HG03575 (cell line): Measurements from ENCODE around the gene SLC35E2B.

Experiments
- ATAC-seq: cut with Tn5 transposase; IDR thresholded peaks from one replicate; pipeline ENCODE4 v1.9.1; 2021; ENCODE audit not compliant: unreplicated experiment, insufficient number of reproducible peaks, low FRiP score; ENCODE audit errors: extremely low read depth

Gene SLC35E2B

DNA sequence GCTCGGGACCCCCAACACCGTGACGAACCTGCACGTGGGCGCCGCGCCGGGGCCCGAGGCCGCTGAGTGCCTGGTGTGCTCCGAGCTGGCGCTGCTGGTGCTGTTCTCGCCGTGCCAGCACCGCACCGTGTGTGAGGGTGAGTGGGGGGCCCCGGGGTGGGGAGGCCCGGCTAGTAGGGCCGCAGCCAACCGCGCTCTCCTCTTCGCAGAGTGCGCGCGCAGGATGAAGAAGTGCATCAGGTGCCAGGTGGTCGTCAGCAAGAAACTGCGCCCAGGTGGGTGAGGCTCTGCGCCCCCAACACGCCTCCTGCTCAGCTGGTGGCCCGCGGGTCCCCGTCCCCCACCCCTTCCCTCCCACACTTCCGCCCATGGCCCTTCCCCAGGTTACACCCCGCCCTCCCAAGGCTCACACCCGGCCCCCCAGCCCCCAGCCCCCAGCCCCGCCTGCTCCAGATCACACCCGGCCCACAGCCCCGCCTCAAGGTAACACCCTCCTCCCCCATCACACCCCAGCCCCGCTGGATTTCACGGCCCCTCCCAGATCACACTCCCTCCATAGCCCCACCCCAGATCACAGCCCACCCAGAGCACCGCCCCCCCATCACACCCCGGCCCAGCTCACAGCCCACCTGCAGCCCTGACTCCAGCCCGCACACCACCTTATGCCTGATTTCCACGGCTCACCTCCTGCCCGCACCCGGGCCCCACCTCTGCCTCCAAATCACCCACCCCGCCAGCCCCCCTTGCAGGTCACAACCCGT, 63.0 kb downstream of the SLC35E2B start:
- ATAC-seq: no peak

DNA sequence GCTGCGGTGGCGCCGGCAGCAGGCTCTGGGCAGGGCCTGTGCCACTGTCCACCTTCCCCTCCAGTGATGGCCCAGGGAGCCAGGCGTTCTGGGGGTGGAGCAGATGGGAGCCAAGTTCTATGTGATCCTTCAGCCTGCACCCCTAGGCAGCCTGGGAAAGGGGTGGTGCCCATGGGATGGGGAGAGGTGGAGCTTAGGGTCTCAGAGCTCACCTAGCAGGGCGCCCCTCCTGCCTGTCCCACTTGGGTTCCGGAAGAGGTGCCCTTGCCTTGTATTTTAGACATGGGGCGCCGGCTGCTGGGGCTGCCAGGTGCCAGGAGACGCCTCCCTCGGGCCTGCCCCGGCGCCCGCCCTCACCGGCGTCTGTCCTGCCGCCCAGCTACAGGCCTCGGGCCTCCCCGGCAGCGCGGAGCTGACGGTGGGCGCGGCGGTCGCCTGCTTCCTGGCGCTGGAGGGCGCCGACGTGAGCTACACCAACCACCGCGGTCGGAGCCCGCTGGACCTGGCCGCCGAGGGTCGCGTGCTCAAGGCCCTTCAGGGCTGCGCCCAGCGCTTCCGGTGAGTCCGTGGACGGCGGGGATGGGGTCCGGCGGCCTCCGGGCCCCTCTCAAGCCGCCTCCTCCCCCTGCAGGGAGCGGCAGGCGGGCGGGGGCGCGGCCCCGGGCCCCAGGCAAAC, 63.7 kb downstream of the SLC35E2B start:
- no peak for ATAC-seq

DNA sequence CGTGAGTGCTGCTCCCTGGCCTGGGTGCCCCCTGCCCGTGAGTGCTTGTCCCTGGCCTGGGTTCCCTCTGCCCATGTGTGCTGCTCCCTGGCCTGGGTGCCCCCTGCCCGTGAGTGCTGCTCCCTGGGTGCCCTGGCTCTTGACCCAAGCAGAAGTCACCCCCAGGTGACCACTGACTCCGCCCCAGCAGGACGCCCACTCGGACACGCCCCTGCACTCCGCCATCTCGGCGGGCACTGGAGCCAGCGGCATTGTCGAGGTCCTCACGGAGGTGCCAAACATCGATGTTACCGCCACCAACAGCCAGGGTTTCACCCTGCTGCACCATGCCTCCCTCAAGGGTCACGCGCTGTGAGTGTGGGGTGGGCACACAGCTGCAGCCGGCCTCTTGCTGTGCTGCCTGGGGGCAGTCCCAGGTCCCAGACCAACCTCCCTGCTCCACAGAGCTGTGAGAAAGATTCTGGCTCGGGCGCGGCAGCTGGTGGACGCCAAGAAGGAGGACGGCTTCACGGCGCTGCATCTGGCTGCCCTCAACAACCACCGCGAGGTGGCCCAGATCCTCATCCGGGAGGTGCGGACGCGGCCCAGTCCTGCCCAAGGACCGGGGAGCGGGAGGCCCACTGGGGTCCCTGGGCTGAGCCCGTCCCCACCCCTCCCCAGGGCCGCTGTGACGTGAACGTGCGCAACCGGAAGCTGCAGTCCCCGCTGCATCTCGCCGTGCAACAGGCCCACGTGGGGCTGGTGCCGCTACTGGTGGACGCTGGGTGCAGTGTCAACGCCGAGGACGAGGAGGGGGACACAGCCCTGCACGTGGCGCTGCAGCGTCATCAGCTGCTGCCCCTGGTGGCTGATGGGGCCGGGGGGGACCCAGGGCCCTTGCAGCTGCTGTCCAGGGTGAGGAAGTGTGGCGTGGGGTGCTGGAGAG, 64.5 kb downstream of the SLC35E2B start:
- no peak for ATAC-seq

DNA sequence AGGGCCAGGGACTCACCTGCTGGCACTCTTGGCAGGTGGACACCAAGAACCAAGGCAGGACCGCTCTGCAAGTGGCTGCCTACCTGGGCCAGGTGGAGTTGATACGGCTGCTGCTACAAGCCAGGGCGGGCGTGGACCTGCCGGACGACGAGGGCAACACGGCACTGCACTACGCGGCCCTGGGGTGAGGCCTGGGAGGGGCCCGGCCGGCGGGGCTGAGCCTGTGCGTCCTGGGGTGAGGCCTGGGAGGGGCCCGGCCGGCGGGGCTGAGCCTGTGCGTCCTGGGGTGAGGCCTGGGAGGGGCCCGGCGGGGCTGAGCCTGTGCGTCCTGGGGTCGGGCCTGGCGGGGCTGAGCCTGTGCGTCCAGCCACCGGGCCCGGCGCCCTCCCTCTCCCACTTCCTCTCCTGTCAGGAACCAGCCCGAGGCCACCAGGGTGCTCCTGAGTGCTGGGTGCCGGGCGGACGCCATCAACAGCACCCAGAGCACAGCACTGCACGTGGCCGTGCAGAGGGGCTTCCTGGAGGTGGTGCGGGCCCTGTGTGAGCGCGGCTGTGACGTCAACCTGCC, 65.2 kb downstream of the SLC35E2B start:
- no peak for ATAC-seq

DNA sequence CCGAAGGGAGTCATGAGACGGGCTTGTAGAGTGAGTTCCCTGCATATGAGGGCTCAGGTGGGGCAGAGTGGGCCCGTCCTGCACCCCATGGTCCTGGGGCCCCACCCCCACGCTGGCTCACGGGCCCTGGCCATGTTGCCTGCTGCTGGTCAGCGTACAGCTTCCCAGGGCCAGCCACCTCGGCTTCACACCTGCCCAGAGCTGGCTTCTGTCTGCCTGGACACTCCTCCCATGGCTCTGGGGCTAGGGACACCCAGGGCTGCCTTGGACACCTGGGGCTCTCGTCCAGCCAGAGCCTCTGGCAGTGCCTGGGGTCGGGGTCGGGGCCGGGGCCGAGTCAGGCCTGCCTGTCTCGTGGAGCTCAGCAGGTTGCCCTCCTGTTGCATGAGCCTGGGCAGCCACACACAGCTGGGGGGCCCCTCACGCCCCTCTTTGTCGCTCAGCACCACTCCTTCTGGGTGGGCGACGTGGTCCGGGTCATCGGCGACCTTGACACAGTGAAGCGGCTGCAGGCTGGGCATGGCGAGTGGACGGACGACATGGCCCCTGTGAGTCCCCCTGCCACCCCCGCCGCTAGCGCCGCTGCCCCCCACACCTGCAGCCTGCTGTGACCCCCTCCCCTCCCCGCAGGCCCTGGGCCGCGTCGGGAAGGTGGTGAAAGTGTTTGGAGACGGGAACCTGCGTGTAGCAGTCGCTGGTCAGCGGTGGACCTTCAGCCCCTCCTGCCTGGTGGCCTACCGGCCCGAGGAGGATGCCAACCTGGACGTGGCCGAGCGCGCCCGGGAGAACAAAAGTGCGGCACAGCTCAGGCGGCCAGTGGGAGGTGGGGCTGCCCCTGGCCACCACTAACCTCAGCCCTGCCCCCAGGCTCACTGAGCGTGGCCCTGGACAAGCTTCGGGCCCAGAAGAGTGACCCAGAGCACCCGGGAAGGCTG, 66.1 kb downstream of the SLC35E2B start:
- no peak for ATAC-seq

DNA sequence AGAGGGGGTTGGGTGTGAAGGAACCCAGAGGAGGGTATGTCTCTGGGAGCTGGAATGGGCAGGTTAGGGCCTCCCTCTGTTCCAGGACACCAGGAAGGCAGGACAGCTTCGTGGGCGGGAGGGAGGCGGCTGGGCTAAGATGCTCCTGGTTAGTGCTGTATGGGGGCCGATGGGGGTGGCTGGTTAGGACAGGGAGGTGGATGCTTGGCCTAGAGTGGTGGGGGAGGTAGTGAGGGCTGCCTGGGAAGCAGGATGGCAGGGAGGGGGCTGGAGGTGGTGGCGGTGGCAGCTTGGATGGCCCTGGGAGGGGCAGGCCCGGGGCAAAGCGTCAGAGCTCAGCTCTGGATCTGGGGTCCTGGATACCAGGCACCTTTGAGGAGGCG, 66.8 kb downstream of the SLC35E2B start:
- no peak for ATAC-seq

DNA sequence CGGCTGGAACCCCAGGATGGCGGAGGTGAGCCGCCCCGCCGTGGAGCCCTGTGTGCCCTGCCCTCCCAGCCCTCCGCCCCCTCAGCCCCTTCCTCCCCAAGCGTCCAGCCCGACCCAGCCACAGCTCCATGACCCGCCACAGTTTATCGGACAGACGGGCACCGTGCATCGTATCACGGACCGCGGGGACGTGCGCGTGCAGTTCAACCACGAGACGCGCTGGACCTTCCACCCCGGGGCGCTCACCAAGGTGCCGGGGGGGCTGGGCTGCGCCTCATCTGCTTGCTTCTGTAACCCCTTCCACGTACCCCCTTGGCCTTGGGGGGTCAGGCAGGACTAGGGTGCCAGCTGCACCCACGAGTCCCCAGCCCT, 67.2 kb downstream of the SLC35E2B start:
- ATAC-seq: no peak

DNA sequence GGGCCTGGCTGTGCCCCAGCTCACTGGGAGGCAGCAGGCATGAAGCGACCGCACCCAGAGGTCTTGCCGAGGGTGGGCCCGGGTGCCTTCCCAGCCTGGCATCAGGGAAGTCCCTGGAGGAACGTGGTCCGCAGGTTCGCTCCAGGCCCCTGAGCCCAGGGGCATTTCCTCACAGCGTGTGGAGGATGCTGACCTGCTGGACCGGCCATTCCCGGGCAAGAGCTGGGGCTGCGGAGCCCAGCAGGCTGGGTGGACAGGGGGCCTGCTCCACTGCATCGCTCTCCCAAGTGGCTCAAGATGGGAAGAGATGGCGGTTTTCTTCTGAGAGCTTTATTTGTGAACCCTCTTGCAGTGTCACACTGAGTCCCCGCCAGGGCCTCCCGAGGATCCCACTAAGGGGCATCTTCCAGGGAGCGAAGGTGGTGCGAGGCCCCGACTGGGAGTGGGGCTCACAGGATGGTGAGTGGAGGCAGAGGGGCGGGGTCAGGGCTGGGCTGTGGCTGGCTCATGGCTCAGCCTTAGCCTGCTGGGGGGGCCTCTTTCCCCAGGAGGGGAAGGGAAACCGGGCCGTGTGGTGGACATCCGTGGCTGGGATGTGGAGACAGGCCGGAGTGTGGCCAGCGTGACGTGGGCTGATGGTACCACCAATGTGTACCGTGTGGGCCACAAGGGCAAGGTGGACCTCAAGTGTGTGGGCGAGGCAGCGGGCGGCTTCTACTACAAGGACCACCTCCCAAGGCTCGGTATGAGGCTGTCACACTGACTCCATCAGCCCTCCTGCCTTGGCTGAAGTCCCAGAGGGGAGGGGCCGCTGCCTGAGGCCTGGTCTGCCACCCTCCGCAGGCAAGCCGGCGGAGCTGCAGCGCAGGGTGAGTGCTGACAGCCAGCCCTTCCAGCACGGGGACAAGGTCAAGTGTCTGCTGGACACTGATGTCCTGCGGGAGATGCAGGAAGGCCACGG, 67.9 kb downstream of the SLC35E2B start:
- ATAC-seq: no peak

DNA sequence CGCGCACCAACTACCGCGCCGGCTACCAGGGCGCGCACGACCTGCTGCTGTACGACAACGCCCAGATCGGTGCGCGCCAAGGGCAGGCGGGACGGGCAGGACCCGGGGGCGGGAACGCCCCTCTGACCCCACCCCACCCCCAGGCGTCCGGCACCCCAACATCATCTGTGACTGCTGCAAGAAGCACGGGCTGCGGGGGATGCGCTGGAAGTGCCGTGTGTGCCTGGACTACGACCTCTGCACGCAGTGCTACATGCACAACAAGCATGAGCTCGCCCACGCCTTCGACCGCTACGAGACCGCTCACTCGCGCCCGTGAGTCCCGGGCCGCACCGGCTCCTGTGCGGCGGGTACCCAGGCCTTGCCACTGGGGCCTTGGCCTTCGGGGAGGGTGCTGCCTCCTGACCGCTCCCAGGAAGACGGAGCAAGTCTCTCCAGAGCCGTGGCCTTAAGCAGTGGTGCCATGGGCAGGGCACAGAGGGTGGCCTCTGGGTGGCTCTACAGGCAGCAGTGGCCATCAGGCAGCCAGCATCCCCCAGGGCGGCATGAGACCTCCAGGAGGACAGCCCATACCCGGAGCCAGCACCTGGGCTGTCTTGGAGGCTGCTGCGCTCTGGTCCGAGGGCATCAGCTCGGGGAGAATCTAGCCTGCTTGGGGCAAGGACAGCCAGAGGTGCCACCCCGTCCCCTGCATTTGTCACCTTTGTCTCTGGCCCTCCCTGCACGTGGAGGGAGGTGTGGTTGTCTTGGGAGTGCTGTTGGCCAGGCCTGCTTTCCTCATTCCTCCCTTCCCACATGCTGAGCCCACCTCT, 68.8 kb downstream of the SLC35E2B start:
- no peak for ATAC-seq

DNA sequence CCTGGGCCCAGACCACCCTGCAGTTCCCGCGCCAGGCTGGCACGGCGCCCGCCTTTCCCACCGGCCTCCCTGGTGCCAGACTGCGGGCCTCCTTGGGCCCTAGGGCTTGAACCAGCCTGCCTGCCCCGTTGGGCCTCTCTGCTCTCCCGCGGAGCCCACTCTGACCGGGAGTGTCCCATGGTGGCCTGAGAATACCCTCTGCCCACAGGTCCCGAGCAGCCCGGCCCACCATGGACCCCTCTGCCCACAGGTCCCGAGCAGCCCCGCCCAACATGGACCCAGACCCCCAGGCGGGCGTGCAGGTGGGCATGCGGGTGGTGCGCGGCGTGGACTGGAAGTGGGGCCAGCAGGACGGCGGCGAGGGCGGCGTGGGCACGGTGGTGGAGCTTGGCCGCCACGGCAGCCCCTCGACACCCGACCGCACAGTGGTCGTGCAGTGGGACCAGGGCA, 69.4 kb downstream of the SLC35E2B start:
- ATAC-seq: no peak

DNA sequence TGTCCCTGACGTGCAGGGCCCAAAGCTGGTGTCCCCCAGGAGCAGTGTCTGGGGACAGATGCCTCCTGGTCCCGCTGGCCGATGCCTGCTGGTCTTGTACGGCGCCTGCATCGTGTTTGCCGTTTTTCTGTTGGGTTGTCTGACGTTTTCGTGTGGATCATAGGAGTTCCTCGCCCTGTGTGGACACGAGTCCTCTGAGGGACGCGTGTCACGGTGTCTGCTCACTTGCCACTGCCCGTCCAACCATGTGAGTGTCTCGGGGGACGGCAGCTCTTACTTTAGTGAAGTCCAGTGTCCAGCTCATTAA, 69.9 kb downstream of the SLC35E2B start:
- ATAC-seq: no peak

DNA sequence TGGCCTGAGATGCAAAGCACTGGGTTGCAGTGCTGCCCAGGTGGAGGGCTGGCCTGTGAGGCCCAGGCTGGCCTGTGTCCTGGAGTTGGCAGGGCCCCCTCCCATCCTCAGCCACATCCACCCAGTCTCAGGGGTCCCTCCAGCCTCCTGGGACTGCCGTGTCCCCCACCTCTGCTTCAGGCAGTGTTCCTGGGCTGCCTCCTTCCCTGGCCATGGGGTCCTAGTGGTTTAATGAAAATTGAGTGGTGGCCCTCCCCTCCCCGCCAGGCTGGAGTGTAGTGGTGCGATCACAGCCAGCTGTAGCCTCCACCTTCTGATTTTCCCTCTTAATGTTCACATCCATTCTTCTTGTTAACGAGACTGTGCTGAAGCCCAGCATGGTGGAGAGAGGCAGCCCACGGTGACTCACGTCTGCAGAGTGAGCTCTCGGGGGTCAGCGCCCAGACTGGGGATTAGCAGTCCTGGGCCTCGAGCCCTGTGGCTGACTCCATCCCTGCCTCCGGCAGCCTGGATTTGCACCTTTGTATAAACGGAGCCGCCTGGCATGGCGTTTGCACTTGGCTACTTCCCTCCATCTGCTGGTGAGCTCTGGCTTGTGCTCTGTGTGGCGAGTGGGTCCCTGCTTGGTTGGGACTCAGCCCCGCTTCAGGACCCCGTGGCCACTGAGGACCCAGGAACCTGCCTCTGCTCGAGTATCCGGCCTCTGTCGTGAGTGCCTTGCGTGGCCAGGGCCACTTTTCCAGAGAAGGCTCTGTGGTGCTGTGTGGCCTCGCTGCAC, 70.4 kb downstream of the SLC35E2B start:
- no peak for ATAC-seq

DNA sequence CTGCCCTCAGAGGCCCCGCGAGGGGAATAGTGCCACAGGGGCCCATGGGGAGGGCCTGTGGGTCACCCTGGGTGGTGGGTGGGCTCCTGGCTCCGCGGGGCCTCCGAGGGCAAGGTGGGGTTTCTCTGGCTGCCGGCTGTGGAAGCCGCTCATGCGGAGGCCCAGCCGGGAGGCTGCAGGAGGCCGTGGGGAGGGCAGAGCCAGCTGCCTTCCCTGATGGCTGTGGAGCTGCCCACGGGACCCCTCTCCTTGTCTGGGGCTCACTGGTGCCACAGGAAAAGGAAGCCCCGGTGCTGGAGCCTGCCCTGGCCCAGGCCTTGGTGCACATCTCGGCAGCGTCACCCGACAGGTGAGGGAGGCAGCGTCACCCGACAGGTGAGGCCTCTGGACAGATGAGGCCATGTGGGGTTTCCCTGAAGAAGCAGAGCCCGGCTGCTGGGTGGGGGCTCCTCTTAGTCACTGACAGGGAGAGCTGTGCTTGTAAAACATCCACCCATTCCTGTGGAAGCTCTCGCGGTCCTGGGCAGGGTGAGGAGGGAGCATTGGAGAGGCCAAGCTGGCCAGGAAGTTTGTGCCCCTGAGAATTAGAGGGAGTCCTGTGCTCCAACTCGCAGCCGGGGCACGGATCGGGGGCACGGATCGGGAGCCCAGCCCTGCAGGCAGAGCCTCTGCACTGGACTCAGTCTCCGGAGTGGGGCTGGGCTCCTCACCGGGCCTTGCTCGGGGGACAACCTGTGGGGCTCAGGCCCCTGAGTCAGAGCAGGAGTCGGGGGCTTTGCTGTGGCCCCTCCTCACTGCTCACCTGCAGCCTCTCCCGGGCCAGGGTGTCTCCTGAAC, 71.2 kb downstream of the SLC35E2B start:
- ATAC-seq: no peak

DNA sequence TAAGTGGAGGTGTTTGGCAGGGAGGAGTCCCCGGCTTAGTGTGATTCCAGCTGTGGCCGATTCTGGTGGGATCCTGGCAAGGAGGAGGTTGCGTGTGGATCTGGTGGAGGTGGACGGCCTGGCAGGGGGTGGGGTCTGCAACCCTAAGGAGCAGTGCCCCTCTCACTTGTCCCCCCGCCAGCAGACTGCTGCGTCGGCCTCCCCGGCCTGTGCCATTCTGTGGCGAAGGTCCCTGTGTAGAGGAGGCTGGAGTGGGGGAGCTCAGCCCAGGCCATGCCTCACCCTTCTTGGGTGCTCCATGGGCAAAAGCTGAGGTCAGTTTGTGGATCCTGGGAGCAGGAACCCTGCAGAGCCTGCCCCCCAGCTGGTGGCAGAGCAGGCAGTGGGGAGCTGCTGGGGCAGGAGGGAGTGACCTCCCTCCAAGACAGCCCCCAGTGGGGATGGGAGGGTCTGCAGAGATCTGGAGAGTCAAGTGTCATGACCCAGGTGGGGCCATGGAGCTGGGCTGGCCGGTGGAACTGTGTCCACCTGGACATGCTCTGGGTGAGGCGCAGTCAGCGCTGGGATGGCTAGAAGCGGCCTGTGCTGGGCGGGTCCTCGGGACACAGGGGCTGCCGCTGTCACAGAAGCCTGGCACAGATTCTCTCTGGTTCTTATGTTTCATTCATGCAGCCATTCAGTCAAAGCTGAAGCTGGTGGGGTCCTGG, 72.0 kb downstream of the SLC35E2B start:
- no peak for ATAC-seq

DNA sequence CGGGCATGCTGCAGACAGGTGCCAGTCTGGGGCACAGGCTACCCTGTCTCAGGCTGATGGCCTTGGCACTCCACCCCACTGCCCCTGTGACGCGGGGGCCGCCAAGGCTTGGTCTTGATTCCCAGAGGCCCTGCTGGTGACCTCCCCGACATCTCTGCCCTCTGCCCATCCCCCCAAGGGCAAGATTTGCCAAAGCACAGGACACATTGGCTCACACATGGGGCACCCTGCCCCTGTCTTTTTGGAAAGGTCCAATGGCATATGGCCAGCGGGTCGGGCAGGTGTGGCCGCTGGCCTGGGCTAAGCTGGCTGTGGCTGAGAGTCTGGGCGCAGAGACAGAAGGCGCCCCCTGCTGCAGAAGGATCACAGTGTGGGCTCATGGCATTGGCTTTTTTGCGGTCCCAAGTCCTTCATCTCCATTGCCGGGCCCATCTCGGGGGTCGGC, 72.7 kb downstream of the SLC35E2B start:
- ATAC-seq: no peak
